ENCODE measurements around the gene PAGR1. TPM values are rescaled to one million over a fixed set of nuclear protein-coding genes. Genes with fewer than 3 reads are reported as not detected.

The PAGR1 gene
- 38.3 and 49.5 TPM in 2 replicates for total RNA-seq

DNA sequence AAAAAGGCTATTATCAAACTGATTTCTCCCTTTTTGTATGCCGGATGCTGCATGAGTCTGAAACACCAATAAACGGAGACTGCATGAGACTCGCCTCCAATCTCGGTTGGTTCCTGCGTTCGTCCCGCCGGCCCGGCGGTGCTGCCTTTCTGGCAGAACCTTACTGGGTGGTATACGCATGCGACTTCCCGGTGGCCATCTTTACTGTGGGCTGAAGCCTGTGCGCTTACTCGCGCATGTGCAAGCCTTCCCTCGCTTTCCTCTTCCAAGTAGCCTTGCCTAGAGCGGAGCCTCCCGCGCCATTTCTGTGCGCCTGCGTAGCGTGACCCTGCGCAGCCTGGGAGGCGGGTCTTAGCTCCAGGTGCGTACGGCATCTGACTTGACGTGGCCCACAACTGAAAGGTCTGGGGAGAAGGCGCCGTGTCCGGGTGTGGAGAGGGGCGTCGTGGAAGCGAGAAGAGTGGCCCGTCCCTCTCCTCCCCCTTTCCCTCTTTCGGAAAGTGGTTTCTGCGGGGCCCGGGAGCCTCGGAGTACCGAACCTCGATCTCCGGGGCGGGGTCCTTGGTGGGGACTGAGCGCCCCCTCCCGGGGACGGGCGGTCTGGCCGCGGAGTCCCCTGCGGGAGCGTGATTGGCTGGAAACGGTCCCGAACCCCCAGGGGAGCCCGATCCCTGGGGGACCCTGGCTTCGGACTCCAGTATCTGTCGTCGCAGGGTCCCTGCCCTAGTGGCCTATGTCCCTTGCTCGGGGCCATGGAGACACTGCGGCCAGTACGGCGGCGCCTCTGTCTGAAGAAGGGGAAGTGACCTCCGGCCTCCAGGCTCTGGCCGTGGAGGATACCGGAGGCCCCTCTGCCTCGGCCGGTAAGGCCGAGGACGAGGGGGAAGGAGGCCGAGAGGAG, at the start of gene PAGR1:
Gene PAGR1, plus strand, starts transcription at position 360 of the 901 bp plus-strand sequence. Its CDS starts 374 bp downstream, at position 734.

DNA sequence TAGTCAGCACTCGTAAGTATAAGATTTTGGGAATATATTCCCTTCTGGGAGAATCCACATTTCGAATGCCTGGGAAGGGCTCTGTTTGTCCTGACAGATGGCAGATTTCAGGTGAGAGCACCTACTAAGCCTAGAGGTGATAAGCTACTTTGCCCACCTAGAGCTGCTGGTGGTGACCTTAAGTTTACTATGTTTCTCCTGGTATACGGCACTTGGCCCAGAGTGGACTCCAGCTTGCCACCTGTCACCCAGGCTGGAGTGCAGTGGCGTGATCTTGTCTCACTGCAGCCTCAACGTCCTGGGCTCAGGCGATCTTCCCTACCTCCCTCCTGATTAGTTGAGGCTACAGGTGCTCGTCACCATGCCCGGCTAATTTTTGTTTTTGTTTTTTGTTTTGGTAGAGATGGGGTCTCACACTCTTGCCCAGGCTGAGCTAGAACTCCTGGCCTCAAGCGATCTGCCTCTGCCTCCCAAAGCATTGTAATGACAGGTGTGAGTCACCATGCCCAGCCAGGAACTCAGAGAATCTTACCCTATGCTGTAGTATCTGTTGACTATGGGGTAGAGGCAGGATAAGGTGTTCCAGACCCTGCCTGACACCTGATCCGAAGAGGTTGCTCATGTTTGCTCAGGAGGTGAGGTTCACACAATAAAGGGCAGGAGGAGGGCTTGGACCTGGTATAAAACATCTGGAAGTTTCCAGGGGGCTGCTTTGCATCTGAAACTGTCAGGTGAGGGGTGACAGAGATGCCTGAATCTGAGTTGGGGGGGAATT, 38.2 kb upstream of the PAGR1 start, which contains the start of gene ZG16:
Gene ZG16, plus strand, starts transcription at position 681 of the 775 bp plus-strand sequence. CDS start 1,011 bp downstream, outside the sequence.

DNA sequence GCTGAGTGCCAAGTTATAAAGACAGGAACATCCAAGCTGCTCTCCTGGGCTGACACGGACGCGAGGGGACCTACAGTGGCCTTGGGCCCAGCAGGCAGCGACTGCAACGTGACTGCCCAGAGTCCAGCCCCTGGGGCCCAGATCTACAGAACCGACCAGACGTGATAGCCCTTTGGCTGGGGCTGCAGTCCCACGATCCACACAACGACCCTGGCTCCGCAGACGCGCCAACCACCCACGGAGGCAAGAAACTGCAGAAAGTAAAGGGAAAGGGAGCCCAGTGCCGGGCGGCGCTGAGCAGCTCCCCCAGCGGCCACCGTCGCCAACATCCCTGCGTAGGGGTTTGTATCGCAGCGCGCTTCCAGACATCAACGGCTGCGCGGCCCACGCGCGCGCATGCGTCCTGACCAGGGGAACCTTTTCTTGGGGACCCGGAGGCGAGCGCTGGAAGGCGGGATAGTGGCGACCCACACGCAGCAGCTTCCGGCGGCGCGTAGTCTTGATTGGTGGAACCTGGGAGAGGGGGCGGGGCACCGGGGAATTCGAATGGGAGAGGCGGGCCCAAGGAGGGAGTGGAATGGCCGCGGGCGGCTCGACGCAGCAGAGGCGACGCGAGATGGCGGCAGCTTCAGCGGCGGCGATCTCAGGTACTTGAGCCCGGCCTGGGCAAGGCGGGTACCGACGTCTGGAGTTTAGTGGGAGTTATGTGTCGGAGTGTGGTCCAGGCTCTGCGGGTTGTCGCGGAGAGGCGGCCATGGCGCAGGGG, 25.6 kb upstream of the PAGR1 start, which contains the start of gene KIF22:
Gene KIF22, plus strand, starts transcription at position 569 of the 766 bp plus-strand sequence. Its CDS starts 9 bp downstream, at position 578.

DNA sequence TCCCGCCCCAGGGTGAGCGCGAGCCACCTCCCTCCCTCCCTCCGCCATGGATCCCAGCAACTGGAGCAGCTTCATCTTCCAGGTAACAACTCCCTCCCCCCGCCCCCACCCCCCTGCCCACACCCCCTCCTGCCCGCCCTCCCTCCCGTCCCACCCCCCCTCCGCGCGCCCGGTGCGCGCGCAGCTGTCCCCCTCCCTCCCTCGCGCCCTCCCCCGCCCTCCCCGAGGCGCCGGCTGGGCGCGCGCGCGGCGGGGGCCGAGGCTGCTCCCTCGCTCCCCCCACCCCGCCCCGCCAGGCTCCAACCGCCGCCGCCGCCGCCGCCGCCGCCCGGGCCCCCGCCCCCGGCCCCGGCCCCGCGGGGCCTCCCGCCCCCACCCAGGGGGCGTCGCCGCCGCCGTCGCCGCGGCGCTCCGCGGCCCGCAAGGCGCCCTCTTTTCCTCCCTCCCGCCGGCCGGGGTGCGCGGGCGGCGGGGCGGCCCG, 9.8 kb upstream of the PAGR1 start, which contains the start of gene MAZ:
Gene MAZ, plus strand, starts transcription at position 431 of the 481 bp plus-strand sequence. CDS start 173 bp downstream, outside the sequence.

DNA sequence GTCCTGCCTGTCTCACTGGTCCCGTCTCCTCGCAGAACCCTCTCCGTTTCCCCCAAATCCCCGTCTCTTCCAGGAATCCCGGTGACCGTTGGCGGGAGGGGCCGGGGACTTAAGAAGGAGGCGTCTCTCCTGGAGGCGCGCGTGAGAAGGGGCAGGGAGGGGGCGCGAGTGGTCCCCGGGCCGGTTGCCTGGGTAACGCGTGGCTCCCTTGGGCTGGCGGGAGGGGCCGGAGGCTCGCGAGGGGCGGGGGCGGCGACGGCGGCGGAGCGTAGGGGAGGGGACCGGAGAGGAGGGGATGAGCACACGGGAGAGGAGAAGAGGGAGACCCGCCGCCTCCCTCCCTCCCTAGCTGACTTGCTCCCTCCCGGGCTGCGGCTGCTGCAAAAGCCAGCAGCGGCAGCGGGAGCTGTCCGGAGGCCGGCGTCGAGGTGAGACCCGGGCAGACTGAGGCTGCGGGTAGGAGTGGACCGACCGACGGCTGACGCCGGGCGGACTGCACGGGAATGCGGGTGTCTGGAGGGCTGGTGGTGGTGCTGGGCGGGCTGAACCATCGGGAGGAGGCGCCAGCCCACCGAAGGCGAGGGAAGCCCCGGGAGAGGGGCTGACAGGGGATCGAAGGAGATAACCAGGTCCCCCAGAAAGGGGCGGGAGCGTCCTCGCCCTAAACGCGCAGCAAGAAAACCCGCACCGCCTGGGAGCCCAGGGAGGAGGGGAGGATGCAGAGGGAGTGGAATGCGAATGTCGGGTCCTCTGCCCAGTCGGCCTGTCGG, 3.9 kb upstream of the PAGR1 start, which contains the start of gene PRRT2:
Gene PRRT2, plus strand, starts transcription at position 298 of the 770 bp plus-strand sequence. CDS start 862 bp downstream, outside the sequence.

DNA sequence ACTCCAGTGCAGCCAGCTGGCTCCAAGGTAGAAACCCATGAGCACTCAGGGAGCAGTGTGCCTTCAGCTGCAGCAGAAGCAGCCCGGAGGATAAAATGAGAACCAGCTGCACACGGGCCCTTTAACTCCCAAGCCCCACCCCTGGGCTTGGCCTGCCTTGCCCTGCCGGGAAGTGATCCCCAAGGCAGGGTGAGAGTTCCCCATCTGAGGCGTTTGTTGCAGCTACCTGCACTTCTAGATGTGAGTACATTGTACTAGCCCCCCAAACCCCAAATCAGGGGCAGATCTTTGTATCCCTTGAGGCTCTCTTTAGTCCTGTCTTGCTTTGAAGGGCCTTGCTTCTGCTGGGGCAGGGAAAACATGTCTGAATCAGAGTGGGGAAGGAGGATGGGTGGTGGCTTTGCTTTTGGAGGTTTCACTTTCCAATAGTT, 4.3 kb downstream of the PAGR1 start, which contains the start of gene MVP:
Gene MVP, plus strand, starts transcription at position 192 of the 431 bp plus-strand sequence. CDS start 10,088 bp downstream, outside the sequence.

DNA sequence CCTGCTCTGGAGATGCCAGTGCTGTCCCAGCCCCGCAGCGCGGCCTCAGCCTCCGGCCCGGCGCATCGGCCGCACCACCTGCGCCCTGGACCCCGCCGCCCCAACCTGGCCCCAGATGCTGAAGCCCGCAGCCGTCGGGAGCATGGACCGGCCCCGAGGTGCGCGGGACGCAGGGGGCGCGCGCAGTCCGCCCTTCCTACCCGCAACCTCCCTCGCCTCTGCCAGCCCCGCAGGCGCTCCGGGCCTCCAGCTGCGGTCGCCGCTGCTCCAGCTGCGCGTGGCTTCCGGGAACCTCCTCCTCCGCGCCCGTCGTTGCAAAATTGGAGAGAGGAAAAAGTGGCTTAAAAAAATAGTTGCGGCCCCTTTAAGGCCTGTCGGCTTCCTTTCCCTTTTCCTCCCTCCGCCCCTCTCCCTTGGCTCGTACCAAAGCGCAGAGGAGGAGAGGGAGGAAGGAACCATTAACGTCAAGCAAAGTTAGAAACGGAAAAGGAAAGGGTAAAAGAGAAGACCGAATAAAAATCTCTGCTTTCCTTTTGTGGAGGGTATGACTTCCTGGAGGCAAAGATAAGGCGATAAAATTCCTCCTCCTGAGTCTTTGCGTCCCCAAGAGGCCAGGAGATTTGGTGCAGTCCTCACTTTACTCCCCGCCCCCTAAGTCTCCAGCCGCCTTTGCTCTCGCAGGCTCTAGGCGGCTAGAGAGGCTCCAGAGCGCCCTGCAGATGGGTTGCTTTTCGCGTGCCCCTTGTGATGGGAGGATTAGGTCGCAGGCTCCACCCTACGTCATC, 47.1 kb downstream of the PAGR1 start, which contains the start of gene CDIPT:
Gene CDIPT, minus strand, starts transcription at position 343 of the 785 bp plus-strand sequence. CDS start 369 bp downstream, outside the sequence.

Other genes starting within 250 kb of the PAGR1 start
- not detected in 2 replicates for gene SPN, start 152.9 kb upstream of the PAGR1 start, total RNA-seq
- 109 and 175 TPM in 2 replicates for gene QPRT, start 137.0 kb upstream of the PAGR1 start, total RNA-seq
- not detected in 2 replicates for gene C16orf54, start 70.2 kb upstream of the PAGR1 start, total RNA-seq
- gene ZG16, start 37.9 kb upstream of the PAGR1 start, total RNA-seq: not detected in 2 replicates
- gene KIF22, start 25.4 kb upstream of the PAGR1 start, total RNA-seq: 36.6 and 60.4 TPM in 2 replicates
- 144 and 189 TPM in 2 replicates for gene MAZ, start 9.6 kb upstream of the PAGR1 start, total RNA-seq
- 2.5 and 26.6 TPM in 2 replicates for gene PRRT2, start 4.0 kb upstream of the PAGR1 start, total RNA-seq
- gene MVP, start 4.3 kb downstream of the PAGR1 start, total RNA-seq: 290 and 371 TPM in 2 replicates
- gene CDIPT, start 47.1 kb downstream of the PAGR1 start, total RNA-seq: 89.0 and 173 TPM in 2 replicates
- gene SEZ6L2, start 83.4 kb downstream of the PAGR1 start, total RNA-seq: 18.2 and 39.8 TPM in 2 replicates
- gene ASPHD1, start 84.3 kb downstream of the PAGR1 start, total RNA-seq: 6.5 and 9.8 TPM in 2 replicates
- gene KCTD13, start 110.1 kb downstream of the PAGR1 start, total RNA-seq: 8.3 and 16.5 TPM in 2 replicates
- gene TMEM219, start 145.9 kb downstream of the PAGR1 start, total RNA-seq: 169 and 182 TPM in 2 replicates
- 29.0 and 56.0 TPM in 2 replicates for gene TAOK2, start 157.7 kb downstream of the PAGR1 start, total RNA-seq
- 14.2 and 24.0 TPM in 2 replicates for gene HIRIP3, start 179.5 kb downstream of the PAGR1 start, total RNA-seq
- gene INO80E, start 180.1 kb downstream of the PAGR1 start, total RNA-seq: 52.6 and 194 TPM in 2 replicates
- gene DOC2A, start 194.9 kb downstream of the PAGR1 start, total RNA-seq: 0.52 and 2.7 TPM in 2 replicates
- gene C16orf92, start 207.0 kb downstream of the PAGR1 start, total RNA-seq: not detected in 2 replicates
- 0.16 TPM in 1 of 2 replicates, not detected in the other for gene TLCD3B, start 215.1 kb downstream of the PAGR1 start, total RNA-seq
- 2,073 and 2,863 TPM in 2 replicates for gene ALDOA, start 249.6 kb downstream of the PAGR1 start, total RNA-seq